ENCODE measurements around the gene CALML4.

DNA sequence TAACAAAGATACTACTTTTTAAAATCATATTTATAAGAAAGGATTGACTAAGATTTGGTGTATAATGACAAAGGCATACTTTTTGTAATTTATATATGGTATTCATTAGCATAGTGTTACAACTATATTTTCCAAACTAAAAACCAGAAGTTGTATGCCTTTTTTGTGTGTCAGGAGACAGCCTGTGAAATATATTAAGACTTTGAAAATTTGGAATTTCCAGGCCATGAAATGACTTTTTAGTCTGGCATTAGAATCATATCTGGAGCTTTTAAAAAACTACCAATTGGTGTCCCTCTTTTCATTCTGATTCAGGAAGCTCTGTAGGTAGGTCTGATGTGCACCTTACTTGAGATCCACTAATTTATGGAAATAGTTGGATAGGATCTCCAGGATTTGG lies 41.9 kb downstream of the CALML4 start:
- TF ChIP-seq, protein P1, sequence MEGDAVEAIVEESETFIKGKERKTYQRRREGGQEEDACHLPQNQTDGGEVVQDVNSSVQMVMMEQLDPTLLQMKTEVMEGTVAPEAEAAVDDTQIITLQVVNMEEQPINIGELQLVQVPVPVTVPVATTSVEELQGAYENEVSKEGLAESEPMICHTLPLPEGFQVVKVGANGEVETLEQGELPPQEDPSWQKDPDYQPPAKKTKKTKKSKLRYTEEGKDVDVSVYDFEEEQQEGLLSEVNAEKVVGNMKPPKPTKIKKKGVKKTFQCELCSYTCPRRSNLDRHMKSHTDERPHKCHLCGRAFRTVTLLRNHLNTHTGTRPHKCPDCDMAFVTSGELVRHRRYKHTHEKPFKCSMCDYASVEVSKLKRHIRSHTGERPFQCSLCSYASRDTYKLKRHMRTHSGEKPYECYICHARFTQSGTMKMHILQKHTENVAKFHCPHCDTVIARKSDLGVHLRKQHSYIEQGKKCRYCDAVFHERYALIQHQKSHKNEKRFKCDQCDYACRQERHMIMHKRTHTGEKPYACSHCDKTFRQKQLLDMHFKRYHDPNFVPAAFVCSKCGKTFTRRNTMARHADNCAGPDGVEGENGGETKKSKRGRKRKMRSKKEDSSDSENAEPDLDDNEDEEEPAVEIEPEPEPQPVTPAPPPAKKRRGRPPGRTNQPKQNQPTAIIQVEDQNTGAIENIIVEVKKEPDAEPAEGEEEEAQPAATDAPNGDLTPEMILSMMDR (IDR thresholded peaks at IDR 0.05), result no peak
- TF ChIP-seq POLR2AphosphoS5 (IDR thresholded peaks at IDR 0.05), result no peak

Measured in gastroesophageal sphincter (tissue), 3 donors.